Measurements from ENCODE around the gene TOM1.

Gene TOM1

GRCh38 chr22:35333220-35333619 is 33.5 kb downstream of the TOM1 start:
- Histone ChIP-seq H3K27ac (replicated peaks) (peak overlapping the region; percentile 52), H3K4me3 (replicated peaks; ENCODE audit: insufficient read depth, low read length) (no peak overlapping the region), H3K27me3 (ENCODE audit: insufficient read depth, poor library complexity, severe bottlenecking) (no peaks in the 10 kb centered on the region)
- DNase-seq (ENCODE audit: low read depth in 1 of 2, low spot score in 1 of 2), result no peak
- TF ChIP-seq POLR2AphosphoS5 (IDR thresholded peaks at IDR 0.05; ENCODE audit: low read depth), result no peak
- TF ChIP-seq, protein P1, sequence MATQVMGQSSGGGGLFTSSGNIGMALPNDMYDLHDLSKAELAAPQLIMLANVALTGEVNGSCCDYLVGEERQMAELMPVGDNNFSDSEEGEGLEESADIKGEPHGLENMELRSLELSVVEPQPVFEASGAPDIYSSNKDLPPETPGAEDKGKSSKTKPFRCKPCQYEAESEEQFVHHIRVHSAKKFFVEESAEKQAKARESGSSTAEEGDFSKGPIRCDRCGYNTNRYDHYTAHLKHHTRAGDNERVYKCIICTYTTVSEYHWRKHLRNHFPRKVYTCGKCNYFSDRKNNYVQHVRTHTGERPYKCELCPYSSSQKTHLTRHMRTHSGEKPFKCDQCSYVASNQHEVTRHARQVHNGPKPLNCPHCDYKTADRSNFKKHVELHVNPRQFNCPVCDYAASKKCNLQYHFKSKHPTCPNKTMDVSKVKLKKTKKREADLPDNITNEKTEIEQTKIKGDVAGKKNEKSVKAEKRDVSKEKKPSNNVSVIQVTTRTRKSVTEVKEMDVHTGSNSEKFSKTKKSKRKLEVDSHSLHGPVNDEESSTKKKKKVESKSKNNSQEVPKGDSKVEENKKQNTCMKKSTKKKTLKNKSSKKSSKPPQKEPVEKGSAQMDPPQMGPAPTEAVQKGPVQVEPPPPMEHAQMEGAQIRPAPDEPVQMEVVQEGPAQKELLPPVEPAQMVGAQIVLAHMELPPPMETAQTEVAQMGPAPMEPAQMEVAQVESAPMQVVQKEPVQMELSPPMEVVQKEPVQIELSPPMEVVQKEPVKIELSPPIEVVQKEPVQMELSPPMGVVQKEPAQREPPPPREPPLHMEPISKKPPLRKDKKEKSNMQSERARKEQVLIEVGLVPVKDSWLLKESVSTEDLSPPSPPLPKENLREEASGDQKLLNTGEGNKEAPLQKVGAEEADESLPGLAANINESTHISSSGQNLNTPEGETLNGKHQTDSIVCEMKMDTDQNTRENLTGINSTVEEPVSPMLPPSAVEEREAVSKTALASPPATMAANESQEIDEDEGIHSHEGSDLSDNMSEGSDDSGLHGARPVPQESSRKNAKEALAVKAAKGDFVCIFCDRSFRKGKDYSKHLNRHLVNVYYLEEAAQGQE (IDR thresholded peaks at IDR 0.05; ENCODE audit: insufficient replicate concordance, low read depth), result no peak
- TF ChIP-seq, protein P2, sequence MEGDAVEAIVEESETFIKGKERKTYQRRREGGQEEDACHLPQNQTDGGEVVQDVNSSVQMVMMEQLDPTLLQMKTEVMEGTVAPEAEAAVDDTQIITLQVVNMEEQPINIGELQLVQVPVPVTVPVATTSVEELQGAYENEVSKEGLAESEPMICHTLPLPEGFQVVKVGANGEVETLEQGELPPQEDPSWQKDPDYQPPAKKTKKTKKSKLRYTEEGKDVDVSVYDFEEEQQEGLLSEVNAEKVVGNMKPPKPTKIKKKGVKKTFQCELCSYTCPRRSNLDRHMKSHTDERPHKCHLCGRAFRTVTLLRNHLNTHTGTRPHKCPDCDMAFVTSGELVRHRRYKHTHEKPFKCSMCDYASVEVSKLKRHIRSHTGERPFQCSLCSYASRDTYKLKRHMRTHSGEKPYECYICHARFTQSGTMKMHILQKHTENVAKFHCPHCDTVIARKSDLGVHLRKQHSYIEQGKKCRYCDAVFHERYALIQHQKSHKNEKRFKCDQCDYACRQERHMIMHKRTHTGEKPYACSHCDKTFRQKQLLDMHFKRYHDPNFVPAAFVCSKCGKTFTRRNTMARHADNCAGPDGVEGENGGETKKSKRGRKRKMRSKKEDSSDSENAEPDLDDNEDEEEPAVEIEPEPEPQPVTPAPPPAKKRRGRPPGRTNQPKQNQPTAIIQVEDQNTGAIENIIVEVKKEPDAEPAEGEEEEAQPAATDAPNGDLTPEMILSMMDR (IDR thresholded peaks at IDR 0.05; ENCODE audit: insufficient read depth, low read length), result no peak
- no peak for TF ChIP-seq GABPA (IDR thresholded peaks at IDR 0.05; ENCODE audit: low read depth)
- TF ChIP-seq SPI1 (IDR thresholded peaks at IDR 0.05; ENCODE audit: borderline replicate concordance, low read depth), result no peak

DNA sequence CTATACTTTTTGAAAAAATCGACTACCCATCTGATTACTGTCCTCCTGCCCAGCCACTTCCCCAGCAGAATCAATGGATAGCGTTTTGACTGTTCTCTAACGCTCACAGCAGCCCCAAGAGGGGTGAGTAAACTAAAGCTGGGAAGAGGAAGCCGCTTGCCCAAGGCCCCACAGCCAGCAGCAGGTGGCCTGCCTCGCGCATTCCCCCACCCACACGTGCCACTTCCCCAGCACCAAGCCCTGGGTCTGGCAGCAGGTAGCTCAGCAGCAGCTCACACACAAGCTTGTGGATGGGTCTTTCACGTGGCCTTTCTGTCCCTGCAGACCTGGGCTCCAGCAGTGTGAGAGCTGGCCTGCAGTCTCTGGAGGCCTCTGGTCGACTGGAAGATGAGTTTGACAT is 34.3 kb downstream of the TOM1 start:
- no peak overlapping the region for H3K4me3 ChIP-seq (replicated peaks; ENCODE audit: insufficient read depth, low read length)
- no peaks in the 10 kb centered on the region for H3K27me3 ChIP-seq (ENCODE audit: insufficient read depth, poor library complexity, severe bottlenecking)
- TF ChIP-seq POLR2AphosphoS5 (IDR thresholded peaks at IDR 0.05; ENCODE audit: low read depth), result peak; percentile 67
- TF ChIP-seq, protein P1 (IDR thresholded peaks at IDR 0.05; ENCODE audit: insufficient replicate concordance, low read depth), result no peak
- TF ChIP-seq SPI1 (IDR thresholded peaks at IDR 0.05; ENCODE audit: borderline replicate concordance, low read depth), result peak; percentile 81; the same call in 1 of the 2 replicates
- TF ChIP-seq, protein P2 (IDR thresholded peaks at IDR 0.05; ENCODE audit: insufficient read depth, low read length), result no peak
- TF ChIP-seq GABPA (IDR thresholded peaks at IDR 0.05; ENCODE audit: low read depth), result no peak
- H3K27ac ChIP-seq (replicated peaks), result peak overlapping the region; percentile 52
- DNase-seq (ENCODE audit: low read depth in 1 of 2, low spot score in 1 of 2), result peak; percentile 70 to 91

DNA sequence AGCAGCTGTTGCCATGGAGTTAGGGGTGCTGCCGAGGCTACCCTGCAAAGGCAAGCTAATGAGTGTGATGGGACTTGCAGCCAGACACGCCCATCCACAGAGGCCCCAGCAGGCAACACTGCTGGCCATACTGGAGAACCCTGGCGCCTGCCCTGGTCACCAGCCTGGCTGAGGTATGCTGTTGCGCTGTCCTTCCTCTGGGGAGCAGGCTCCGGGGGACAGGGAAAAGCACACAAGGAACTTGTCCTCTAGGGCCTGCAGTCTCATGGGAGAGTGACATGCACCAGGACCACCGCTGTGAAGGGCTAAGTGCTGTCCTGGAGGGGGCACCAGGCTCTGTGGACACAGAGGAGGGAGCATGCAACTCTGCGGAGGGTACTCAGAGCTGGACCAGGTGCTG is 35.8 kb downstream of the TOM1 start:
- Histone ChIP-seq H3K27me3 (ENCODE audit: insufficient read depth, poor library complexity, severe bottlenecking) (no peaks in the 10 kb centered on the region), H3K4me3 (replicated peaks; ENCODE audit: insufficient read depth, low read length) (no peak overlapping the region), H3K27ac (replicated peaks) (no peak overlapping the region)
- no peak for DNase-seq (ENCODE audit: low read depth in 1 of 2, low spot score in 1 of 2)
- TF ChIP-seq, protein P1 (IDR thresholded peaks at IDR 0.05; ENCODE audit: insufficient replicate concordance, low read depth), result no peak
- TF ChIP-seq, protein P2 (IDR thresholded peaks at IDR 0.05; ENCODE audit: insufficient read depth, low read length), result no peak
- TF ChIP-seq POLR2AphosphoS5 (IDR thresholded peaks at IDR 0.05; ENCODE audit: low read depth) (no peak), SPI1 (IDR thresholded peaks at IDR 0.05; ENCODE audit: borderline replicate concordance, low read depth) (no peak), GABPA (IDR thresholded peaks at IDR 0.05; ENCODE audit: low read depth) (no peak)
